Measurements from ENCODE around the gene PTPRH. TPM values are rescaled to one million over a fixed set of nuclear protein-coding genes. Genes with fewer than 3 reads are reported as not detected.

PTPRH gene
- total RNA-seq, 1 donor from 2014 or later, result 1.0 TPM

DNA sequence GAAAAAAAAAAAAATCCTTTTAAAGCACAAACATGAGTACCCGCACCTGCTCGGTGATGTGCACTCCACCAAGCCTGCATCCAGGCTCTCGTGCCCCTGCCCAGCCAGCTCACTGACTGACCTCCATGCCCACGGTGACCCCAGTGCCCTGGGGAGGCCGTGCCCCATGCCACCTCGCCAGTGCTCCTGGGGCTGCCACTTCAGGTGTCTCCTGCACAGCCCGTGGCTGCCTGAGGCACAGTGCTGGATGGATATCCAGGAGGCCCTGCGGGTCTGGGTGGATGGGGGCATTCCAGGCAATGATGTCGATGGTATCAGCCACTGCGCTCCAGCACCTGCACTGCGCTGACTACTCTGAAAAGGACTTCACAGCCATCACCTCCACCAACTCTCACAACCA, 40.5 kb upstream of the PTPRH start:
- Histone ChIP-seq H4K20me1 (ENCODE audit: insufficient read depth, low read length) (peaks cover 92% of the 10 kb centered on the region), H3K27me3 (ENCODE audit: insufficient read depth, low read length) (no peaks in the 10 kb centered on the region), H3K4me3 (ENCODE audit: insufficient read depth, low read depth, low read length) (no peak overlapping the region), H3K9me3 (ENCODE audit: insufficient read depth, low read depth, low read length) (no peaks in the 10 kb centered on the region), H3K79me2 (ENCODE audit: insufficient read depth, low read length) (peaks cover 89% of the 10 kb centered on the region), H3K36me3 (ENCODE audit: insufficient read depth, low read length) (no peaks in the 10 kb centered on the region), H3K4me2 (ENCODE audit: low read length) (no peak overlapping the region), H3K9ac (ENCODE audit: low read length) (no peak overlapping the region), H3K4me1 (ENCODE audit: insufficient read depth, low read length) (peaks cover 19% of the 10 kb centered on the region), H3K27ac (ENCODE audit: low read depth, low read length) (no peak overlapping the region), H2AFZ (ENCODE audit: low read depth, low read length) (no peak overlapping the region)
- peaks cover 8% of the 10 kb centered on the region for H3K36me3 Mint-ChIP-seq (ENCODE audit: low read depth, unreplicated experiment)
- no peaks in the 10 kb centered on the region for H3K27me3 Mint-ChIP-seq (ENCODE audit: low read depth, unreplicated experiment)
- peaks cover 25% of the 10 kb centered on the region for H3K4me1 Mint-ChIP-seq (ENCODE audit: low read depth, unreplicated experiment)
- no peak for DNase-seq (ENCODE audit: low read depth)
- FAIRE-seq, result no peak
- H3K4me3 Mint-ChIP-seq (ENCODE audit: unreplicated experiment), result no peak overlapping the region
- no peak for TF ChIP-seq EZH2 (IDR thresholded peaks at IDR 0.05; ENCODE audit: insufficient read depth, low read length)
- TF ChIP-seq, protein P1, sequence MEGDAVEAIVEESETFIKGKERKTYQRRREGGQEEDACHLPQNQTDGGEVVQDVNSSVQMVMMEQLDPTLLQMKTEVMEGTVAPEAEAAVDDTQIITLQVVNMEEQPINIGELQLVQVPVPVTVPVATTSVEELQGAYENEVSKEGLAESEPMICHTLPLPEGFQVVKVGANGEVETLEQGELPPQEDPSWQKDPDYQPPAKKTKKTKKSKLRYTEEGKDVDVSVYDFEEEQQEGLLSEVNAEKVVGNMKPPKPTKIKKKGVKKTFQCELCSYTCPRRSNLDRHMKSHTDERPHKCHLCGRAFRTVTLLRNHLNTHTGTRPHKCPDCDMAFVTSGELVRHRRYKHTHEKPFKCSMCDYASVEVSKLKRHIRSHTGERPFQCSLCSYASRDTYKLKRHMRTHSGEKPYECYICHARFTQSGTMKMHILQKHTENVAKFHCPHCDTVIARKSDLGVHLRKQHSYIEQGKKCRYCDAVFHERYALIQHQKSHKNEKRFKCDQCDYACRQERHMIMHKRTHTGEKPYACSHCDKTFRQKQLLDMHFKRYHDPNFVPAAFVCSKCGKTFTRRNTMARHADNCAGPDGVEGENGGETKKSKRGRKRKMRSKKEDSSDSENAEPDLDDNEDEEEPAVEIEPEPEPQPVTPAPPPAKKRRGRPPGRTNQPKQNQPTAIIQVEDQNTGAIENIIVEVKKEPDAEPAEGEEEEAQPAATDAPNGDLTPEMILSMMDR (IDR thresholded peaks at IDR 0.05; ENCODE audit: insufficient read depth, low read depth, low read length), result no peak
- no peaks in the 10 kb centered on the region for H3K9me3 Mint-ChIP-seq (ENCODE audit: unreplicated experiment)
- H3K27ac Mint-ChIP-seq (ENCODE audit: unreplicated experiment), result no peak overlapping the region

DNA sequence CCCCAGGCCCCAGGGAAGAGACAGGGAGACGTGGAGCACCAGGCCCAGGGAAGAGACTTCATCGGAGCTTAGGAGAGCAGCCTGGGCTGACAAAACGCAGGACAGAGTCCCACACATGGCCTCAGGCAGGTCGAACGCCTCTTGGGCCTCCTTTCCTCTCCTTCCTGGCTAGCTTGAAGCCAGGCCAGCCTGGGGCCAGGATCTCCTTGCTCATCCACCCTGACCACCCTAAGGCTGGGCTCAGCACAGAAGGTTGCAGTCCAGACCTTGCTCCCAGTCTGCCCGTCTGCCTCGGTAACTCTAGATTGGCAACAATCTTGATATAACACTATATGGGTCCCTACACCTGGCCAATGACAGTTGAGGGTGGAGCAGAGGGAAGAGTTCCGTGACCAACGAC, 39.4 kb upstream of the PTPRH start:
- FAIRE-seq, result no peak
- peaks cover 91% of the 10 kb centered on the region for H4K20me1 ChIP-seq (ENCODE audit: insufficient read depth, low read length)

DNA sequence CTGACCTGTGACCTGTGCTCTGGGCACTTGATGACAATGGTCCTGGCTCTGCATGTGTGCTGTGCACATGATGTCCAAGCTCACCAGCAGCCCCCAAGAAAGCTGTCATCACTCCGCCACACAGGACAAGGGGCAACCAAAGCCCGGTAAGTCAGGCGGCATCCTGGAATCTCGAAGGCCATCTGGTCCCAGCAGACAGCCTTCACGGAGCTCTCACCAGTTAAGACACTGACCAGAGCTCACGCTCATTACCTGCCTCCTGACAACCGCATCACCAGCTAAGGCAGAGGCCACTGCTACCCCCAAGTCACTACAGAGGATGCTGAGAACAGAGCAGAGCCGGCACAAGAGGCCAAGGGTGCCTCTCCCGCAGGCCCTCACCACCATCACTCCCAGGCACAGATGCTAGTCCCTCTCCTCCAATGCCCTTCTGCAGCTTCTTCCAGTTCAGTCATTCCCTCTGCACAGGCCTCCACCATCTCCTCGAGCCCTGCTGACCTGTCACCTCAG, 38.9 kb upstream of the PTPRH start:
- H3K27ac ChIP-seq (ENCODE audit: low read depth, low read length), result peak overlapping the region; percentile 3

More for the DNA sequence above, 39.4 kb upstream of the PTPRH start:
- H3K4me3 ChIP-seq (ENCODE audit: insufficient read depth, low read depth, low read length), result no peak overlapping the region
- no peaks in the 10 kb centered on the region for H3K9me3 ChIP-seq (ENCODE audit: insufficient read depth, low read depth, low read length)
- peaks cover 77% of the 10 kb centered on the region for H3K79me2 ChIP-seq (ENCODE audit: insufficient read depth, low read length)
- Mint-ChIP-seq H3K4me3 (ENCODE audit: unreplicated experiment) (no peak overlapping the region), H3K9me3 (ENCODE audit: unreplicated experiment) (no peaks in the 10 kb centered on the region), H3K4me1 (ENCODE audit: low read depth, unreplicated experiment) (peaks cover 21% of the 10 kb centered on the region), H3K27me3 (ENCODE audit: low read depth, unreplicated experiment) (no peaks in the 10 kb centered on the region), H3K27ac (ENCODE audit: unreplicated experiment) (no peak overlapping the region), H3K36me3 (ENCODE audit: low read depth, unreplicated experiment) (peaks cover 8% of the 10 kb centered on the region)
- no peak overlapping the region for H3K9ac ChIP-seq (ENCODE audit: low read length)
- peaks cover 16% of the 10 kb centered on the region for H3K4me1 ChIP-seq (ENCODE audit: insufficient read depth, low read length)
- peaks cover 2% of the 10 kb centered on the region for H3K36me3 ChIP-seq (ENCODE audit: insufficient read depth, low read length)
- no peak overlapping the region for H3K4me2 ChIP-seq (ENCODE audit: low read length)
- TF ChIP-seq, protein P1 (IDR thresholded peaks at IDR 0.05; ENCODE audit: insufficient read depth, low read depth, low read length), result no peak
- TF ChIP-seq EZH2 (IDR thresholded peaks at IDR 0.05; ENCODE audit: insufficient read depth, low read length), result no peak
- no peak overlapping the region for H3K27ac ChIP-seq (ENCODE audit: low read depth, low read length)
- H2AFZ ChIP-seq (ENCODE audit: low read depth, low read length), result no peak overlapping the region
- no peak for DNase-seq (ENCODE audit: low read depth)
- no peaks in the 10 kb centered on the region for H3K27me3 ChIP-seq (ENCODE audit: insufficient read depth, low read length)

More for the DNA sequence above, 38.9 kb upstream of the PTPRH start:
- H3K4me3 Mint-ChIP-seq (ENCODE audit: unreplicated experiment), result no peak overlapping the region
- TF ChIP-seq EZH2 (IDR thresholded peaks at IDR 0.05; ENCODE audit: insufficient read depth, low read length), result no peak
- TF ChIP-seq, protein P1 (IDR thresholded peaks at IDR 0.05; ENCODE audit: insufficient read depth, low read depth, low read length), result no peak
- no peaks in the 10 kb centered on the region for H3K27me3 ChIP-seq (ENCODE audit: insufficient read depth, low read length)
- H2AFZ ChIP-seq (ENCODE audit: low read depth, low read length), result no peak overlapping the region
- H3K4me3 ChIP-seq (ENCODE audit: insufficient read depth, low read depth, low read length), result no peak overlapping the region
- peaks cover 72% of the 10 kb centered on the region for H3K79me2 ChIP-seq (ENCODE audit: insufficient read depth, low read length)
- peak overlapping the region; percentile 6 for H3K9ac ChIP-seq (ENCODE audit: low read length)
- peaks cover 86% of the 10 kb centered on the region for H4K20me1 ChIP-seq (ENCODE audit: insufficient read depth, low read length)
- DNase-seq (ENCODE audit: low read depth) (no peak), FAIRE-seq (no peak)
- peaks cover 16% of the 10 kb centered on the region for H3K4me1 ChIP-seq (ENCODE audit: insufficient read depth, low read length)
- H3K27me3 Mint-ChIP-seq (ENCODE audit: low read depth, unreplicated experiment), result no peaks in the 10 kb centered on the region
- H3K36me3 ChIP-seq (ENCODE audit: insufficient read depth, low read length), result peaks cover 2% of the 10 kb centered on the region
- no peaks in the 10 kb centered on the region for H3K9me3 Mint-ChIP-seq (ENCODE audit: unreplicated experiment)
- H3K4me1 Mint-ChIP-seq (ENCODE audit: low read depth, unreplicated experiment), result peaks cover 19% of the 10 kb centered on the region
- H3K4me2 ChIP-seq (ENCODE audit: low read length), result no peak overlapping the region
- H3K9me3 ChIP-seq (ENCODE audit: insufficient read depth, low read depth, low read length), result no peaks in the 10 kb centered on the region
- H3K27ac Mint-ChIP-seq (ENCODE audit: unreplicated experiment), result no peak overlapping the region
- peaks cover 8% of the 10 kb centered on the region for H3K36me3 Mint-ChIP-seq (ENCODE audit: low read depth, unreplicated experiment)

Data from astrocyte (in vitro differentiated cells and primary cell).